Measurements from ENCODE around the gene PLEKHB1.

- TF ChIP-seq CTCF (IDR thresholded peaks at IDR 0.05) = no peak
- no peak for TF ChIP-seq POLR2A (IDR thresholded peaks at IDR 0.05)
Observed at GRCh38 chr11:73654482-73655021, 8.2 kb downstream of the PLEKHB1 start.

Data from right lobe of liver (tissue), 4 donors.